ENCODE measurements around the gene NLRP6.

The NLRP6 gene

GRCh38 chr11:253886-254270 is 24.3 kb upstream of the NLRP6 start:
- H3K4me3 ChIP-seq (ENCODE audit: low read depth, low read length) = no peak overlapping the region
- in situ Hi-C loops (cut with HindIII; ENCODE audit: low sequenced_read_pairs) = loop anchor here (5.0 kb wide), 1 partner anchor 198 kb away; the partner anchor contains the start of gene PTDSS2
- no peak for DNase-seq (ENCODE audit: low read depth)
- TF ChIP-seq CTCF (IDR thresholded peaks at IDR 0.05; ENCODE audit: low read depth, low read length, missing control alignments) = no peak

- in situ Hi-C loops (cut with HindIII; ENCODE audit: low sequenced_read_pairs) = no loop called here
- TF ChIP-seq CTCF (IDR thresholded peaks at IDR 0.05; ENCODE audit: low read depth, low read length, missing control alignments) = no peak
Observed at GRCh38 chr11:255176-255575, 23.0 kb upstream of the NLRP6 start.

GRCh38 chr11:255816-256215 is 22.4 kb upstream of the NLRP6 start:
- TF ChIP-seq CTCF (IDR thresholded peaks at IDR 0.05; ENCODE audit: low read depth, low read length, missing control alignments) = no peak
- no peak for DNase-seq (ENCODE audit: low read depth)
- in situ Hi-C loops (cut with HindIII; ENCODE audit: low sequenced_read_pairs) = no loop called here
- H3K4me3 ChIP-seq (ENCODE audit: low read depth, low read length) = no peak overlapping the region

More at GRCh38 chr11:255176-255575, 23.0 kb upstream of the NLRP6 start:
- DNase-seq (ENCODE audit: low read depth) = no peak
- H3K4me3 ChIP-seq (ENCODE audit: low read depth, low read length) = no peak overlapping the region

- TF ChIP-seq CTCF (IDR thresholded peaks at IDR 0.05; ENCODE audit: low read depth, low read length, missing control alignments) = no peak
- H3K4me3 ChIP-seq (ENCODE audit: low read depth, low read length) = no peak overlapping the region
- no peak for DNase-seq (ENCODE audit: low read depth)
- in situ Hi-C loops (cut with HindIII; ENCODE audit: low sequenced_read_pairs) = no loop called here
Observed at GRCh38 chr11:256952-257737, 21.1 kb upstream of the NLRP6 start.

- no peak for DNase-seq (ENCODE audit: low read depth)
- TF ChIP-seq CTCF (IDR thresholded peaks at IDR 0.05; ENCODE audit: low read depth, low read length, missing control alignments) = no peak
- in situ Hi-C loops (cut with HindIII; ENCODE audit: low sequenced_read_pairs) = no loop called here
- H3K4me3 ChIP-seq (ENCODE audit: low read depth, low read length) = no peak overlapping the region
Observed at GRCh38 chr11:257766-258493, 20.3 kb upstream of the NLRP6 start.

- in situ Hi-C loops (cut with HindIII; ENCODE audit: low sequenced_read_pairs) = no loop called here
- H3K4me3 ChIP-seq (ENCODE audit: low read depth, low read length) = no peak overlapping the region
- TF ChIP-seq CTCF (IDR thresholded peaks at IDR 0.05; ENCODE audit: low read depth, low read length, missing control alignments) = no peak
- DNase-seq (ENCODE audit: low read depth) = no peak
Observed at GRCh38 chr11:259413-259812, 18.8 kb upstream of the NLRP6 start.

Data from astrocyte of the cerebellum (primary cell).